Keratinocyte (primary cell): ENCODE results near the gene ABCG1. TPM values are rescaled to one million over a fixed set of nuclear protein-coding genes. Genes with fewer than 3 reads are reported as not detected.

Experiments used
- DNase-seq: peaks from one replicate; pipeline ENCODE4 v3.0.0-alpha.2; 2011; ENCODE audit warnings: low read depth, missing footprints, low spot score
- FAIRE-seq: peaks from 2 replicates; lab custom pipeline; 2011; peaks lifted over from hg19 to GRCh38; lab: Jason Lieb, UNC
- H2AFZ ChIP-seq: 2 replicates; pipeline ENCODE4 v1.6.0; 2012; ENCODE audit warnings: low read length, control low read depth, inconsistent platforms; ENCODE audit not compliant: control insufficient read depth
- H3K27ac ChIP-seq: 2 replicates; pipeline ENCODE4 v1.5.1; 2011; ENCODE audit warnings: low read length; ENCODE audit not compliant: control insufficient read depth, insufficient read depth
- H3K27me3 ChIP-seq: 3 replicates; pipeline ENCODE4 v1.6.0; 2011; ENCODE audit warnings: low read length; ENCODE audit not compliant: control insufficient read depth, insufficient read depth; ENCODE audit errors: extremely low read depth
- H3K36me3 ChIP-seq, 2 experiments: 2 replicates in 1 of 2; 3 replicates in 1 of 2; pipeline ENCODE4 v1.5.1; 2011; ENCODE audit warnings: low read length in 2 of 2, mild to moderate bottlenecking in 1 of 2; ENCODE audit not compliant: control insufficient read depth in 2 of 2, insufficient read depth in 2 of 2; ENCODE audit errors: extremely low read depth in 1 of 2
- H3K4me1 ChIP-seq: 3 replicates; pipeline ENCODE4 v1.5.1; 2011; ENCODE audit warnings: low read length; ENCODE audit not compliant: control insufficient read depth, insufficient read depth; ENCODE audit errors: extremely low read depth
- H3K4me2 ChIP-seq: 3 replicates; pipeline ENCODE4 v1.6.0; 2011; ENCODE audit warnings: low read depth, low read length; ENCODE audit not compliant: control insufficient read depth, insufficient read depth; ENCODE audit errors: extremely low read depth
- H3K4me3 ChIP-seq, 3 experiments: fragments of 200-600 bp in 1 of 3; sonication (generic) in 1 of 3; 2 replicates in 2 of 3; 3 replicates in 1 of 3; pipeline ENCODE4 v1.5.1; 2011 to 2016; ENCODE audit warnings: low read length in 3 of 3, mild to moderate bottlenecking in 3 of 3, control low read depth in 2 of 3, inconsistent platforms in 1 of 3, low read depth in 1 of 3, mixed read lengths in 1 of 3, mixed run types in 1 of 3, moderate library complexity in 1 of 3; ENCODE audit not compliant: control insufficient read depth in 2 of 3, insufficient read depth in 2 of 3; ENCODE audit errors: extremely low read depth in 1 of 3
- H3K79me2 ChIP-seq: 2 replicates; pipeline ENCODE4 v1.6.0; 2012; ENCODE audit warnings: low read length; ENCODE audit not compliant: control insufficient read depth, insufficient read depth
- H3K9ac ChIP-seq: 3 replicates; pipeline ENCODE4 v1.6.0; 2011; ENCODE audit warnings: low read length; ENCODE audit not compliant: control insufficient read depth, insufficient read depth; ENCODE audit errors: extremely low read depth
- H3K9me1 ChIP-seq: 3 replicates; pipeline ENCODE4 v1.6.0; 2011; ENCODE audit warnings: low read length; ENCODE audit not compliant: control insufficient read depth, insufficient read depth; ENCODE audit errors: extremely low read depth
- H3K9me3 ChIP-seq: 2 replicates; pipeline ENCODE4 v1.5.1; 2012; ENCODE audit warnings: low read depth, low read length; ENCODE audit not compliant: control insufficient read depth
- H4K20me1 ChIP-seq: 3 replicates; pipeline ENCODE4 v1.6.0; 2011; ENCODE audit warnings: low read length; ENCODE audit not compliant: control insufficient read depth, insufficient read depth; ENCODE audit errors: extremely low read depth
- EZH2 ChIP-seq: IDR thresholded peaks from one replicate; pipeline ENCODE4 v1.6.1; 2012; ENCODE audit warnings: inconsistent platforms, mild to moderate bottlenecking, low read length, moderate library complexity
- dilution Hi-C: fragments of 300-500 bp; cut with MboI; formaldehyde crosslinking; loops from one replicate; pipeline ENCODE4 v1.7.0; 2020; ENCODE audit warnings: low sequenced_read_pairs; ENCODE audit not compliant: extremely low pct_ligation_motif_present
- polyA plus RNA-seq, 5 experiments: library from polyadenylated mRNA; depleted of rRNA in 3 of 5; stranded (reverse) in 3 of 5; stranded (forward) in 1 of 5; unstranded in 1 of 5; fragments of >200 nt; gene quantifications; 1 replicate in 1 of 5; 2 replicates in 3 of 5; 3 replicates in 1 of 5; pipeline versions ENCODE4 v1.2.1 to v1.2.3, GENCODE V29; 2011 to 2012; ENCODE audit warnings: missing spikeins in 2 of 5, low read depth in 1 of 5, low replicate concordance in 1 of 5
- TF ChIP-seq, protein P1 (sequence below), 3 experiments: IDR thresholded peaks in 1 of 3; conservative IDR thresholded peaks in 1 of 3; optimal IDR thresholded peaks in 1 of 3; 2 replicates in 2 of 3; 3 replicates in 1 of 3; pipeline versions ENCODE3 to v1.5.1; 2011; ENCODE audit warnings: low read length in 3 of 3, mild to moderate bottlenecking in 3 of 3, moderate library complexity in 2 of 3, control low read depth in 1 of 3, inconsistent platforms in 1 of 3; ENCODE audit not compliant: insufficient read depth in 2 of 3; ENCODE audit errors: extremely low read depth in 1 of 3

Gene ABCG1
- polyA plus RNA-seq, 1 donor (not counting 4 experiments of a cell fraction or from before 2014, with no cell fraction given), result 3.3 TPM

DNA sequence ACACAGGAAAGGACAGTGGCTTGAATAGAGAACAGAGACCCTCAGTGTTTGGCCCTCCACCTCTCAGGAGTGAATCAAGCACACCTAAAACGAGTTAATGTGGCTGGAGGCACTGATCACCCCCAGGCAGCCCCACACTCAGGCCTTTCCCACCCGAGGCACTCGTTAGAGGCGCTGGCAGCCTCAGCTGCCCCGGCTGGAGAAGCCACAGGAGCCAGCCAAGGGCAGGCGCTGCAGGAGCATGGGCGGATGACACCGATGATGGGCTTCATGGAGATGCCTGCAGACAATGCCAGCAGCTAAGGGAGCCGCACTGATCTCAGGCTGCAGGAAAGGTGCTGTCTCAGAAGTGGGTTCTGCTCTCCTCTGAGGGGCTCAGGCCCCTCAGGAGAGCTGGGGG is 24.1 kb upstream of the ABCG1 start:
- dilution Hi-C loops, result no loop called here
- DNase-seq, result no peak
- no peaks in the 10 kb centered on the region for H3K79me2 ChIP-seq
- H3K9me3 ChIP-seq, result no peaks in the 10 kb centered on the region
- H4K20me1 ChIP-seq, result no peaks in the 10 kb centered on the region
- H3K9me1 ChIP-seq, result no peaks in the 10 kb centered on the region
- no peak for FAIRE-seq
- H3K4me2 ChIP-seq, result no peak overlapping the region
- no peaks in the 10 kb centered on the region for H3K36me3 ChIP-seq
- H3K4me1 ChIP-seq, result peaks cover 28% of the 10 kb centered on the region
- H2AFZ ChIP-seq, result no peak overlapping the region
- no peak overlapping the region for H3K9ac ChIP-seq
- no peak overlapping the region for H3K27ac ChIP-seq
- no peaks in the 10 kb centered on the region for H3K27me3 ChIP-seq
- TF ChIP-seq, protein P1, sequence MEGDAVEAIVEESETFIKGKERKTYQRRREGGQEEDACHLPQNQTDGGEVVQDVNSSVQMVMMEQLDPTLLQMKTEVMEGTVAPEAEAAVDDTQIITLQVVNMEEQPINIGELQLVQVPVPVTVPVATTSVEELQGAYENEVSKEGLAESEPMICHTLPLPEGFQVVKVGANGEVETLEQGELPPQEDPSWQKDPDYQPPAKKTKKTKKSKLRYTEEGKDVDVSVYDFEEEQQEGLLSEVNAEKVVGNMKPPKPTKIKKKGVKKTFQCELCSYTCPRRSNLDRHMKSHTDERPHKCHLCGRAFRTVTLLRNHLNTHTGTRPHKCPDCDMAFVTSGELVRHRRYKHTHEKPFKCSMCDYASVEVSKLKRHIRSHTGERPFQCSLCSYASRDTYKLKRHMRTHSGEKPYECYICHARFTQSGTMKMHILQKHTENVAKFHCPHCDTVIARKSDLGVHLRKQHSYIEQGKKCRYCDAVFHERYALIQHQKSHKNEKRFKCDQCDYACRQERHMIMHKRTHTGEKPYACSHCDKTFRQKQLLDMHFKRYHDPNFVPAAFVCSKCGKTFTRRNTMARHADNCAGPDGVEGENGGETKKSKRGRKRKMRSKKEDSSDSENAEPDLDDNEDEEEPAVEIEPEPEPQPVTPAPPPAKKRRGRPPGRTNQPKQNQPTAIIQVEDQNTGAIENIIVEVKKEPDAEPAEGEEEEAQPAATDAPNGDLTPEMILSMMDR (optimal IDR thresholded peaks at IDR 0.05 in 1 of 3, IDR thresholded peaks at IDR 0.05 in 1 of 3, conservative IDR thresholded peaks at IDR 0.05 in 1 of 3; ENCODE audit: extremely low read depth in 1 of 3, insufficient read depth in 2 of 3, low read length in 3 of 3), result no peak
- TF ChIP-seq EZH2, result no peak
- H3K4me3 ChIP-seq, result no peak overlapping the region

DNA sequence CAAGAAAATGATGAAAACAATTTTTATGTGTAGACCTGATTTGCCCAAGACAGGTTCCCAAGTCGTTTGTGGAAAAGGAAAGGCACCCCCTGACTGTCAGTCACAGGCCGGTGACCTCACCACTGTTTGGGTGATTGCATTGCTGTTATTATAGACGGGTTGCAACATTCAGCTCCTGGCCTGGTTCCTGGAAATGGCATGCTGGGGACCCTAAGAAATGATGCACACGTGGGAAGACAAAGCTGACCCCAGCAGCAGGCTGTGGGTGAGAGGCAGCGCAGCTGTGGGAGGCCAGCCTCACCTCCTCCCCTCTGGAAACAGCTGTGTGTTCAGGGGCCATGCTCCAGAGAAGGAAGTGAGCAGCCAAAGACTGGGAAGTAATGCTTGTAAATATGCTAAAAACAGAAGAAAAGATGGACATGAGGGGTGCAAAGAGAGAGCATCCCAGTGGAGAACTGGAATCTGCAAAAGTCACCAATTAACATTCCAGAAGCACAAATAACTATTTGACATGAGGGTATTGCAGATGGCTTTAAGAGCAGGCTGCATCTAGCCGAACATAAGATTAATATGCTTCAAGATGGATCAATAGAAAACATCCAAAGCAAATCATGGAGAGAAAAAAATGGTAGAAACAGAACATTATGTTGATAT is 23.4 kb upstream of the ABCG1 start:
- Histone ChIP-seq H2AFZ (no peak overlapping the region), H4K20me1 (no peaks in the 10 kb centered on the region), H3K9me1 (no peaks in the 10 kb centered on the region), H3K79me2 (no peaks in the 10 kb centered on the region), H3K27me3 (no peaks in the 10 kb centered on the region), H3K9ac (no peak overlapping the region), H3K9me3 (no peaks in the 10 kb centered on the region), H3K4me2 (no peak overlapping the region), H3K4me3 (no peak overlapping the region), H3K36me3 (no peaks in the 10 kb centered on the region), H3K27ac (no peak overlapping the region), H3K4me1 (peaks cover 34% of the 10 kb centered on the region)
- dilution Hi-C loops, result no loop called here
- TF ChIP-seq EZH2, result no peak
- TF ChIP-seq, protein P1 (optimal IDR thresholded peaks at IDR 0.05 in 1 of 3, IDR thresholded peaks at IDR 0.05 in 1 of 3, conservative IDR thresholded peaks at IDR 0.05 in 1 of 3; ENCODE audit: extremely low read depth in 1 of 3, insufficient read depth in 2 of 3, low read length in 3 of 3), result no peak
- FAIRE-seq (no peak), DNase-seq (no peak)
